ENCODE data around the gene FCHO2. TPM values are rescaled to one million over a fixed set of nuclear protein-coding genes. Genes with fewer than 3 reads are reported as not detected.
"Not testable (repeated sequence)": the region's sequence is repeated elsewhere in the genome, so short reads cannot be mapped to it uniquely, and the experiment has no call there.

The FCHO2 gene
- total RNA-seq, 1 donor from 2014 or later = 48.0 TPM

- TF ChIP-seq CTCF (IDR thresholded peaks at IDR 0.05) = no peak
- Mint-ChIP-seq H3K4me3 (ENCODE audit: unreplicated experiment) (no peak overlapping the region), H3K36me3 (ENCODE audit: unreplicated experiment) (peaks cover 48% of the 10 kb centered on the region), H3K4me1 (ENCODE audit: unreplicated experiment) (peaks cover 11% of the 10 kb centered on the region), H3K27me3 (ENCODE audit: unreplicated experiment) (no peaks in the 10 kb centered on the region), H3K9me3 (ENCODE audit: unreplicated experiment) (no peaks in the 10 kb centered on the region), H3K27ac (ENCODE audit: unreplicated experiment) (peak overlapping the region; percentile 29)
- no peak for DNase-seq (ENCODE audit: extremely low spot score, unreplicated experiment)
Measured at GRCh38 chr5:73022471-73023169, 66.8 kb downstream of the FCHO2 start.

GRCh38 chr5:73024946-73025544 lies 69.2 kb downstream of the FCHO2 start:
- H3K9me3 Mint-ChIP-seq (ENCODE audit: unreplicated experiment); DNase-seq (ENCODE audit: extremely low spot score, unreplicated experiment): not testable (repeated sequence)

DNA sequence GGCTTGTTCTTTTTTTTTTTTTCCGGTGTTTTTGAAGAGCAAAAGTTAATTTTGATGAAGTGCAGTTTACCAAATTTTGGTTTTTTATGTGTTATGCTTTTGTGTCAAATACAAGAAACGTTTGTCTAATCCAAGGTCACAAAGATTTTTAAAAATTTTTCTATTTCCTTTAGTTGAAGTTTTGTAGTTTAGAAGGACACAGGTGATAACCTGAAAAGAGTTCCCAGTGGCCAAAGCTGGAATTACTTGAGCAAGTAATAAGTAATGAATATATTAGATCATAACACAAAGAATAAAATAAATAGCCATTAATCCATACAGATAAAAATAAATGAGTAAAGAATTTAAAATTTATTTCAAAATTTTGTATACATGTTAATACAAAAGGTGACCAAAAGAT lies 71.5 kb downstream of the FCHO2 start:
- peaks cover 38% of the 10 kb centered on the region for H3K4me1 Mint-ChIP-seq (ENCODE audit: unreplicated experiment)
- peaks cover 3% of the 10 kb centered on the region for H3K9me3 Mint-ChIP-seq (ENCODE audit: unreplicated experiment)
- H3K27me3 Mint-ChIP-seq (ENCODE audit: unreplicated experiment) = no peaks in the 10 kb centered on the region
- no peak overlapping the region for H3K27ac Mint-ChIP-seq (ENCODE audit: unreplicated experiment)
- TF ChIP-seq CTCF (IDR thresholded peaks at IDR 0.05) = peak; percentile 20
- no peak for DNase-seq (ENCODE audit: extremely low spot score, unreplicated experiment)
- no peak overlapping the region for H3K4me3 Mint-ChIP-seq (ENCODE audit: unreplicated experiment)
- H3K36me3 Mint-ChIP-seq (ENCODE audit: unreplicated experiment) = peaks cover 23% of the 10 kb centered on the region

More at GRCh38 chr5:73024946-73025544, 69.2 kb downstream of the FCHO2 start:
- peaks cover 38% of the 10 kb centered on the region for H3K36me3 Mint-ChIP-seq (ENCODE audit: unreplicated experiment)
- H3K27me3 Mint-ChIP-seq (ENCODE audit: unreplicated experiment); H3K4me3 Mint-ChIP-seq (ENCODE audit: unreplicated experiment): not testable (repeated sequence)
- peaks cover 21% of the 10 kb centered on the region for H3K4me1 Mint-ChIP-seq (ENCODE audit: unreplicated experiment)
- H3K27ac Mint-ChIP-seq (ENCODE audit: unreplicated experiment) = peak overlapping the region; percentile 72

GRCh38 chr5:73027816-73028215 lies 72.0 kb downstream of the FCHO2 start:
- Mint-ChIP-seq H3K27me3 (ENCODE audit: unreplicated experiment) (no peaks in the 10 kb centered on the region), H3K36me3 (ENCODE audit: unreplicated experiment) (peaks cover 22% of the 10 kb centered on the region), H3K9me3 (ENCODE audit: unreplicated experiment) (peaks cover 3% of the 10 kb centered on the region), H3K4me3 (ENCODE audit: unreplicated experiment) (no peak overlapping the region), H3K27ac (ENCODE audit: unreplicated experiment) (no peak overlapping the region), H3K4me1 (ENCODE audit: unreplicated experiment) (peaks cover 38% of the 10 kb centered on the region)
- DNase-seq (ENCODE audit: extremely low spot score, unreplicated experiment) = no peak
- no peak for TF ChIP-seq CTCF (IDR thresholded peaks at IDR 0.05)

DNA sequence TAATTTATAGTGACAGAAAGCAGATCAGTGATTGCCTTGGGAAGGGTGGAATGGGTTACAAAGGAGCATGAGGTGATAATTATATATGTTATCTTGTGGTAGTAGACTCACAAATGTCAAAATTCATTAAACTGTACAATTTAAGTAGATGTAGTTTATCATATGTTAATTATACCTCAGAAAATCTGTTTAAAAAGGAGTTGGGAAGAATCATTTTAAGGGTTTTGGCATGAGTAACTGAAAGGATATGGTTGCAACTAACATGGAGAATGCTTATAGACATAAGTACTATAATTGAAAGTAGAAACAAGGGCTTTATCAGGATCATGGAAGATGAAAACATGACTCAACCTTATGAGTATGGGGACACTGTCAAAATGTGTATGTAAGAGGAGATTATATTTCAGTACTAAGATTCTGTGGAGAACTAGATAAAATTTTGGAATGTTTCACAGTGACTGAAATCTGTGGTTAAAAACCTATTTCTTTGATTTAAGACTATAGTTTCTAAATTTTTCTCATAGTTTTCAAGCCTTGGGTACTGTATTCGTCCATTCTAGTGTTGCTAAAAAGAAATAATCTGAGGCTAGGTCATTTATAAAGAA lies 73.3 kb downstream of the FCHO2 start:
- Mint-ChIP-seq H3K36me3 (ENCODE audit: unreplicated experiment) (peaks cover 15% of the 10 kb centered on the region), H3K4me1 (ENCODE audit: unreplicated experiment) (peaks cover 46% of the 10 kb centered on the region), H3K27me3 (ENCODE audit: unreplicated experiment) (no peaks in the 10 kb centered on the region), H3K9me3 (ENCODE audit: unreplicated experiment) (peaks cover 3% of the 10 kb centered on the region), H3K4me3 (ENCODE audit: unreplicated experiment) (no peak overlapping the region), H3K27ac (ENCODE audit: unreplicated experiment) (peak overlapping the region; percentile 58)
- no peak for TF ChIP-seq CTCF (IDR thresholded peaks at IDR 0.05)
- DNase-seq (ENCODE audit: extremely low spot score, unreplicated experiment) = no peak

Measured in osteocyte (in vitro differentiated cells).